ENCODE data around the gene ALDH8A1. TPM values are rescaled to one million over a fixed set of nuclear protein-coding genes. Genes with fewer than 3 reads are reported as not detected.

Gene ALDH8A1
- total and polyA plus RNA-seq, 10 of the 15 experiments (the other 5 are each of a cell fraction or from before 2014, with no cell fraction given), result 0.13 to 1.8 (median 0.62) TPM; not detected in 3

DNA sequence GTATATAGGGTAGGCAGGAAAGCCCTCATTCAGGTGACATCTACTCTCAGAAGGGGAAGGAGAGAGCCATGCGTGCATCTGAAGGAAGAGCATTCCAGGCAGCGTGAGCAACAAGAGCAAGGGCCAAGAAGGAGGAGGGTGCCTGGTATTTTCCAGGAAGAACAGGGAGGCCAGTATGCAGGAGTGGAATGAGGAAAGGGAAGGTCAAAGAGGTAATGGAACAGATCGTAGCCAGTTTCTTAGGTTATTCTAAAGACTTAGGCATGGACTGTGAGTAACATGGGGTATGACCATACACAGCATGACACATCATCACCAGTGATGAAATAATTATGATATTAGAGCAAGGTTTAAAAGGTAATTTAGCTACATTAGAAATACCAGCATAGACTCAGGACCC lies 24.1 kb downstream of the ALDH8A1 start (continued):
- TF ChIP-seq SUZ12 (IDR thresholded peaks at IDR 0.05; ENCODE audit: unreplicated experiment), result no peak
- TF ChIP-seq RFX5 (IDR thresholded peaks at IDR 0.05; ENCODE audit: low read depth, low read length), result no peak

DNA sequence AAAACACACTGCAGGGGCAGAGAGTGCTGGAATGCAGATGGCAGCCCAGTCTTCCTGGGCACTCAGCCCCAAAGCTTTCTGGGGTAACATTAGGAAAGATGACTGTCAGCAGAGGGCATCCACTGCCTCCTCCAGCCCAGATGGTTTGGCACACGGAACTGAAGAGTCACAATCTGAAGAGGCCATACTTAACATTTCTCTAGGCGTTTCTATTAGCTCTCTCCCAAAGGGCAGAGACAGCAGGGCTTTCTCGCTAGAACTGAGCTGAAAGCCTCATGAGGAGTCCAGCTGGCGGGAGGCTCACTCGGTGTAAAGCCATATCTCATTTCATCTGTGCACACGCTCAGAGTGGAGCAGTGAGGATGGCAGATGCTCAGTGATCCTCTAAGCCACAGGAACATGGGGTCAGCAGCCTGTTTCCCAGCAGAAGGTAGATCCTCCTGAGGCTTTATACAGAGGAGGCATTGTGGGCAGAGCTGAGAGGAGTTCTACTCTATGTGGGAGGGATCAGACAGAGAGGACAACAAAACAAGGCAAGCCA lies 28.1 kb downstream of the ALDH8A1 start:
- no peak overlapping the region for H3K4me3 ChIP-seq
- no peak overlapping the region for H2AFZ ChIP-seq (ENCODE audit: control insufficient read depth, low read depth, low read length)
- no peak overlapping the region for H3K9ac ChIP-seq (ENCODE audit: control insufficient read depth, insufficient read depth, low read length)
- no peaks in the 10 kb centered on the region for H3K4me1 ChIP-seq (ENCODE audit: control insufficient read depth, insufficient read depth, low read length)
- WGBS (ENCODE audit: insufficient coverage, insufficient replicate concordance, low lambda C conversion rate, missing lambda C conversion rate), result 59% methylated on average over 6 of the region's 6 CpGs
- DNase-seq (ENCODE audit: low read depth, low spot score) (no peak), FAIRE-seq (no peak), ATAC-seq (no peak)
- no peak overlapping the region for H3K27ac ChIP-seq (ENCODE audit: control insufficient read depth, insufficient read depth)
- H4K20me1 ChIP-seq (ENCODE audit: control insufficient read depth, insufficient read depth), result no peaks in the 10 kb centered on the region
- RAD21 ChIA-PET (ENCODE audit: unreplicated experiment), result no interaction called here
- H3K4me2 ChIP-seq (ENCODE audit: control insufficient read depth, insufficient read depth), result no peak overlapping the region
- CTCF ChIA-PET, result interaction anchor here (0.9 kb wide), 1 partner anchor 99 kb away, joined by 4 read pairs; no protein-coding TSS in a partner anchor
- intact Hi-C loops (cut with micrococcal nuclease; ENCODE audit: unreplicated experiment) (no loop called here), in situ Hi-C loops (cut with MboI) (no loop called here)
- H3K36me3 ChIP-seq (ENCODE audit: control insufficient read depth in 2 of 2, insufficient read depth in 2 of 2, low read length in 1 of 2), result no peaks in the 10 kb centered on the region
- POLR2A ChIA-PET, result no interaction called here
- H3K9me3 ChIP-seq (replicated peaks; ENCODE audit: control insufficient read depth, insufficient read depth, low read length), result no peaks in the 10 kb centered on the region
- BruUV-seq (replicated peaks), result no TSS peak
- H3K79me2 ChIP-seq (ENCODE audit: control insufficient read depth, insufficient read depth, low read length), result no peaks in the 10 kb centered on the region
- SMC1A ChIA-PET (ENCODE audit: uncharacterized antibody, unreplicated experiment), result no interaction called here
- TF ChIP-seq, protein P1, sequence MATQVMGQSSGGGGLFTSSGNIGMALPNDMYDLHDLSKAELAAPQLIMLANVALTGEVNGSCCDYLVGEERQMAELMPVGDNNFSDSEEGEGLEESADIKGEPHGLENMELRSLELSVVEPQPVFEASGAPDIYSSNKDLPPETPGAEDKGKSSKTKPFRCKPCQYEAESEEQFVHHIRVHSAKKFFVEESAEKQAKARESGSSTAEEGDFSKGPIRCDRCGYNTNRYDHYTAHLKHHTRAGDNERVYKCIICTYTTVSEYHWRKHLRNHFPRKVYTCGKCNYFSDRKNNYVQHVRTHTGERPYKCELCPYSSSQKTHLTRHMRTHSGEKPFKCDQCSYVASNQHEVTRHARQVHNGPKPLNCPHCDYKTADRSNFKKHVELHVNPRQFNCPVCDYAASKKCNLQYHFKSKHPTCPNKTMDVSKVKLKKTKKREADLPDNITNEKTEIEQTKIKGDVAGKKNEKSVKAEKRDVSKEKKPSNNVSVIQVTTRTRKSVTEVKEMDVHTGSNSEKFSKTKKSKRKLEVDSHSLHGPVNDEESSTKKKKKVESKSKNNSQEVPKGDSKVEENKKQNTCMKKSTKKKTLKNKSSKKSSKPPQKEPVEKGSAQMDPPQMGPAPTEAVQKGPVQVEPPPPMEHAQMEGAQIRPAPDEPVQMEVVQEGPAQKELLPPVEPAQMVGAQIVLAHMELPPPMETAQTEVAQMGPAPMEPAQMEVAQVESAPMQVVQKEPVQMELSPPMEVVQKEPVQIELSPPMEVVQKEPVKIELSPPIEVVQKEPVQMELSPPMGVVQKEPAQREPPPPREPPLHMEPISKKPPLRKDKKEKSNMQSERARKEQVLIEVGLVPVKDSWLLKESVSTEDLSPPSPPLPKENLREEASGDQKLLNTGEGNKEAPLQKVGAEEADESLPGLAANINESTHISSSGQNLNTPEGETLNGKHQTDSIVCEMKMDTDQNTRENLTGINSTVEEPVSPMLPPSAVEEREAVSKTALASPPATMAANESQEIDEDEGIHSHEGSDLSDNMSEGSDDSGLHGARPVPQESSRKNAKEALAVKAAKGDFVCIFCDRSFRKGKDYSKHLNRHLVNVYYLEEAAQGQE (IDR thresholded peaks at IDR 0.05; ENCODE audit: low read depth, low read length), result no peak
- no peaks in the 10 kb centered on the region for H3K27me3 ChIP-seq (replicated peaks in 1 of 2; ENCODE audit: control insufficient read depth in 2 of 2, insufficient read depth in 2 of 2, low read length in 1 of 2)
